GM19438 (cell line): ENCODE measurements around the gene PHTF2.
"Not testable (repeated sequence)": the region's sequence is repeated elsewhere in the genome, so short reads cannot be mapped to it uniquely, and the experiment has no call there.

Experiments
- ATAC-seq: cut with Tn5 transposase; IDR thresholded peaks from one replicate; pipeline ENCODE4 v1.9.1; 2021; ENCODE audit warnings: low read depth; ENCODE audit not compliant: unreplicated experiment

Gene PHTF2

GRCh38 chr7:77872256-77872655 is 73.7 kb downstream of the PHTF2 start:
- ATAC-seq, result not testable (repeated sequence)

- ATAC-seq, result not testable (repeated sequence)
Observed at GRCh38 chr7:77873416-77874327, 75.1 kb downstream of the PHTF2 start.

GRCh38 chr7:77877791-77878190 is 79.2 kb downstream of the PHTF2 start:
- ATAC-seq, result no peak

GRCh38 chr7:77878500-77878899 is 79.9 kb downstream of the PHTF2 start:
- ATAC-seq, result no peak

GRCh38 chr7:77879272-77879671 is 80.7 kb downstream of the PHTF2 start:
- no peak for ATAC-seq

- ATAC-seq, result no peak
Observed at GRCh38 chr7:77881871-77882270, 83.3 kb downstream of the PHTF2 start.

- ATAC-seq, result no peak
Observed at GRCh38 chr7:77885155-77885554, 86.6 kb downstream of the PHTF2 start.

- no peak for ATAC-seq
Observed at GRCh38 chr7:77887567-77887966, 89.0 kb downstream of the PHTF2 start.

- ATAC-seq, result no peak
Observed at GRCh38 chr7:77888998-77889397, 90.4 kb downstream of the PHTF2 start.

- no peak for ATAC-seq
Observed at GRCh38 chr7:77893813-77894212, 95.2 kb downstream of the PHTF2 start.

- no peak for ATAC-seq
Observed at GRCh38 chr7:77894574-77895091, 96.1 kb downstream of the PHTF2 start.

- ATAC-seq, result no peak
Observed at GRCh38 chr7:77895905-77896304, 97.3 kb downstream of the PHTF2 start.

GRCh38 chr7:77897004-77897547 is 98.5 kb downstream of the PHTF2 start:
- no peak for ATAC-seq

- ATAC-seq, result no peak
Observed at GRCh38 chr7:77899516-77899915, 100.9 kb downstream of the PHTF2 start.

GRCh38 chr7:77903597-77903996 is 105.0 kb downstream of the PHTF2 start:
- ATAC-seq, result no peak

- no peak for ATAC-seq
Observed at GRCh38 chr7:77904252-77904651, 105.7 kb downstream of the PHTF2 start.

GRCh38 chr7:77907281-77907680 is 108.7 kb downstream of the PHTF2 start:
- no peak for ATAC-seq

GRCh38 chr7:77908664-77909063 is 110.1 kb downstream of the PHTF2 start:
- no peak for ATAC-seq

GRCh38 chr7:77910124-77910523 is 111.6 kb downstream of the PHTF2 start:
- ATAC-seq, result no peak

GRCh38 chr7:77912293-77912692 is 113.7 kb downstream of the PHTF2 start:
- ATAC-seq, result no peak

GRCh38 chr7:77913977-77914607 is 115.5 kb downstream of the PHTF2 start:
- ATAC-seq, result no peak
